ENCODE data around the gene TSC22D2. TPM values are rescaled to one million over a fixed set of nuclear protein-coding genes. Genes with fewer than 3 reads are reported as not detected.

Gene TSC22D2
- total RNA-seq, 1 donor from 2014 or later, result 22.7 TPM

Other genes with a start within 250 kb of the TSC22D2 start
- 96.0 and 102 TPM in 2 replicates for gene SERP1, start 138.2 kb downstream of the TSC22D2 start, total RNA-seq
- 122 TPM in 2 replicates for gene EIF2A, start 138.5 kb downstream of the TSC22D2 start, total RNA-seq
- 139 and 140 TPM in 2 replicates for gene SELENOT, start 195.0 kb downstream of the TSC22D2 start, total RNA-seq